Kidney epithelial cell (primary cell): ENCODE data around the gene TMEM86B. TPM values are rescaled to one million over a fixed set of nuclear protein-coding genes. Genes with fewer than 3 reads are reported as not detected.

Experiments used
- DNase-seq: peaks from one replicate; pipeline ENCODE4 v3.0.0-alpha.2; 2010; ENCODE audit warnings: low read depth
- H3K27me3 ChIP-seq: 2 replicates; pipeline ENCODE4 v1.6.0; 2011; ENCODE audit warnings: low read length; ENCODE audit not compliant: control insufficient read depth, insufficient read depth
- H3K36me3 ChIP-seq: 2 replicates; pipeline ENCODE4 v1.5.1; 2011; ENCODE audit warnings: low read length; ENCODE audit not compliant: control insufficient read depth, insufficient read depth
- H3K4me3 ChIP-seq: 2 replicates; pipeline ENCODE4 v1.5.1; 2011; ENCODE audit warnings: low read depth, mild to moderate bottlenecking, control low read depth, low read length
- total RNA-seq: library from RNA; depleted of rRNA; stranded (reverse); fragments of >200 nt; gene quantifications from 2 replicates; pipeline ENCODE4 v1.2.3, GENCODE V29; 2015
- TF ChIP-seq, protein P1 (sequence below): IDR thresholded peaks from 2 replicates; pipeline ENCODE4 v1.5.1; 2011; ENCODE audit warnings: mild to moderate bottlenecking, moderate library complexity, low read length, control low read depth, inconsistent platforms; ENCODE audit not compliant: insufficient read depth, poor library complexity, severe bottlenecking

Gene TMEM86B
- total RNA-seq, 1 donor from 2014 or later, result 2.3 TPM

DNA sequence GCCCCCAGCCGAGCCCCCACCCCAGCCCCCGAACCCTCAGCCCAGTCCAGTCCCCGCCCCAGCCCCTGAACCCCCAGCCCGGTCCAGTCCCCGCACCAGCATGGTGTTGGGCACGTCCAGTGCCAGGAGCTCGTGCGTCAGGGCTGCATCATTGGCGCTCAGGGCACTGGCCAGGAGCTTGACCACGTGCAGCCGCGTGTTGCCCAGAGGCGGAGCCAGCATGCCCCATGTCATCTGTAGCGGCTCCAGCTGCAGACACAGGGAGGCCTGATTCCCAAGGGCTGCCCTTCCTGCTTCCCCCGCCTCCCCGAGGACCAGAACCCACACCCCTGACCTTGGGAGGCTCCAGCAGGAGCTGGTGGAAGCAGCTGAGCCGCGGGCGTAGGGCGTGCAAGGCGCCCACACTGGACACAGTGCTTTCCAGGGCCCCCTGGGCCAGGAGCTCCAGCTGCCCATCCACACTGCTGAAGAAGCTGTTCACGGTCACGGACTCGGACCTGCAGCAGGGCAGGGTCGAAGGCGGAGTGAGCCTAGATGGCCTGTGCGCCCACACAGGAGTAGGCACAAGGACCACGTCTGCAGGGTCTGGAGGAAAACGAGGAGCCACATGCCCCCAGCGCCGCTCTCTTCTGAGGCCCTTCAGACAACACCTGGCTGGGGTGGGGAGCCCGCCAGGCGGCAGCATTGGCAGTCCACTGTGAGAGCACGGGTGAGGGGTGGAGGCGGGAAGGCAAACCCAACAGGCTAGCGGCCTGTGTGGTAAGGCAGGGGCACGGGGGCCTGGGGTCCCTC is 12.8 kb upstream of the TMEM86B start:
- H3K27me3 ChIP-seq, result no peaks in the 10 kb centered on the region
- TF ChIP-seq, protein P1, sequence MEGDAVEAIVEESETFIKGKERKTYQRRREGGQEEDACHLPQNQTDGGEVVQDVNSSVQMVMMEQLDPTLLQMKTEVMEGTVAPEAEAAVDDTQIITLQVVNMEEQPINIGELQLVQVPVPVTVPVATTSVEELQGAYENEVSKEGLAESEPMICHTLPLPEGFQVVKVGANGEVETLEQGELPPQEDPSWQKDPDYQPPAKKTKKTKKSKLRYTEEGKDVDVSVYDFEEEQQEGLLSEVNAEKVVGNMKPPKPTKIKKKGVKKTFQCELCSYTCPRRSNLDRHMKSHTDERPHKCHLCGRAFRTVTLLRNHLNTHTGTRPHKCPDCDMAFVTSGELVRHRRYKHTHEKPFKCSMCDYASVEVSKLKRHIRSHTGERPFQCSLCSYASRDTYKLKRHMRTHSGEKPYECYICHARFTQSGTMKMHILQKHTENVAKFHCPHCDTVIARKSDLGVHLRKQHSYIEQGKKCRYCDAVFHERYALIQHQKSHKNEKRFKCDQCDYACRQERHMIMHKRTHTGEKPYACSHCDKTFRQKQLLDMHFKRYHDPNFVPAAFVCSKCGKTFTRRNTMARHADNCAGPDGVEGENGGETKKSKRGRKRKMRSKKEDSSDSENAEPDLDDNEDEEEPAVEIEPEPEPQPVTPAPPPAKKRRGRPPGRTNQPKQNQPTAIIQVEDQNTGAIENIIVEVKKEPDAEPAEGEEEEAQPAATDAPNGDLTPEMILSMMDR, result no peak
- peaks cover 12% of the 10 kb centered on the region for H3K36me3 ChIP-seq
- no peak overlapping the region for H3K4me3 ChIP-seq
- DNase-seq, result no peak

DNA sequence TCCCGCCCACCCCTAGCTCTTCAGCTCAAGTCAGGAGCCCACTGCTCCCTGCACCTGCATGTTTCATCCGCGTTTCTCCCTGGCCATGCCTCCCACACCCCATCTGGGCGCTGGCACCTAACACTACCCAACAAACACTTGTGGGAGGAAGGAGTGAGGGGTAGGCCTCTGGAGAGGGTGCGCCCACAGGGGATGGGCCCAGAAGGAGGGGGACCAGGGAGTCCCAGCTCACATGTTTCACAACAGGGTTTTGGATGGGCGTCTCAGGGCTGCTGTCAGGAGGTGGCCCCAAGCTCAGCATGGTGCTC is 12.1 kb upstream of the TMEM86B start:
- Histone ChIP-seq H3K36me3 (peaks cover 12% of the 10 kb centered on the region), H3K4me3 (no peak overlapping the region)

DNA sequence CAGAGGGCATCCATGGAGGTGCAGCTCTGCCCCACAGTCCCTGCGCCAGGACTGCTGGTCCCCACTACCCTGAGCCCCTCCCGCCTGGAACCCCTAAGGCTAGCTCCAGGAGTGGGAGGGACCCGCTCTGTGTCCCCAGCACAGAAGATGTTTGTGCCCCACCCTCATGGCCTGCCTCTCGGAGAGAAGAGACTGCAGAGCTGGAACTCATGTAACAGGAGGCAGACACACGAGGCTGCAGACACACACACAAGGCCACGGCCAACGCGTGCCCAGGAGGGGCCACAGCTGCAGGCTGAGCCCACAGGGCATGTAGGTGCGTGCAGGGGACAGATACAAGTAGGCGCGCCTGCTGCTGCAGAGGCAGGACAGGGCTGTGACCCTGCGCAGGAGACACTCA is 10.4 kb upstream of the TMEM86B start:
- DNase-seq, result no peak
- TF ChIP-seq, protein P1, result no peak
- Histone ChIP-seq H3K4me3 (no peak overlapping the region), H3K36me3 (peaks cover 12% of the 10 kb centered on the region), H3K27me3 (no peaks in the 10 kb centered on the region)

More for the DNA sequence above, 12.1 kb upstream of the TMEM86B start:
- TF ChIP-seq, protein P1, result no peak
- H3K27me3 ChIP-seq, result no peaks in the 10 kb centered on the region
- no peak for DNase-seq

DNA sequence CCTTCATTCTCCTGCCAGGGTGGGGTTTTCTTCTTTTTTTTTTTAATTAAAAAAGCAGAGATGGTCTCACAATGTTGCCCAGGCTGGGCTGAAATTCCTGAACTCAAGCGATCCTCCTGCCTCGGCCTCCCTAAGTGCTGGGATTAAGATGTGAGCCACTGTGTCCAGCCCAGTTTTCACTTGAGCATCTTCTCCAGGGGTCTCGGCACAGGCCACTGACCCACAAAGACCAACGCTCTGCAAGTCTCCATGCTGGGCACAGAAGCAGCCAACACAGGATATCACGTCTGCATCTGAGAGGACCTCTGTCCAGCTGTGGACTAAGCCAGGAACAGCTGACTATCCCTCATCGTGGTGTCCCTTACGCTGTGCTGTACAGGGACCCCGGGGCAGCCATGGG is 9.5 kb upstream of the TMEM86B start:
- DNase-seq, result no peak
- peaks cover 12% of the 10 kb centered on the region for H3K36me3 ChIP-seq
- TF ChIP-seq, protein P1, result no peak
- no peaks in the 10 kb centered on the region for H3K27me3 ChIP-seq
- no peak overlapping the region for H3K4me3 ChIP-seq

DNA sequence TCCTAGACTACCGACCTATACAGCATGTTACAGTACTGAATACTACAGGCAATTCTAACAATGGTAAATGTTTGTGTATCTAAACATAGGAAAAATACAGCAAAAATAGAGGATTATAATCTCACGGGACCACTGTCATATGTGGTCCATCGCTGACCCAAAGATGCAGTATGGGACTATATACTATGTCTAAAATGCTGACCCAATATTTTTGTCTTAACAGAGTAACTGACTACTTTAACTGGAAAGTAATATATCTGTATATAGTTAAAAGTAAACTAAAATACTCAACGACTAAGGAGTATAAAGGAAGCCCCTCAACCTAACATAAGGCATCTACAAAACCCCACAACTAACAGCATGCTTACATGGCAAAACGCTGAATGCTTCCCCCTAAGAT is 4.4 kb upstream of the TMEM86B start:
- DNase-seq, result no peak
- no peaks in the 10 kb centered on the region for H3K27me3 ChIP-seq
- TF ChIP-seq, protein P1, result no peak
- H3K36me3 ChIP-seq, result peaks cover 5% of the 10 kb centered on the region
- no peak overlapping the region for H3K4me3 ChIP-seq

DNA sequence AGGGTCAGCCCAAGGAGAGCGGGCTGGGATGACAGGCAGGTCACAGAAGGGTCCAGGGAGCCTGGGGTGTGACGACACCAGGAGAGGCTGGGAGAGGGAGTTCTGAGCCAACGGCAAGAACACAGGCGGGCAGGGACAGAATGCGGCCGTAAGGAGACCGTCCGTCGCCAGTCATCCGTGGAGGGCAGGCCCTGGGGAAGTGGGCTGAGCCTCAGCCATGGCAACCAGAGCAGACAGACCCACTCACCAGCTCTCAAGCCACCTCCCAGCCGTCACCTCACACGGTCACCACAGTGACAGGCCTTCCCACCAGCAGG is 3.7 kb upstream of the TMEM86B start:
- peaks cover 3% of the 10 kb centered on the region for H3K36me3 ChIP-seq
- no peak for DNase-seq
- H3K27me3 ChIP-seq, result no peaks in the 10 kb centered on the region
- TF ChIP-seq, protein P1, result no peak
- no peak overlapping the region for H3K4me3 ChIP-seq
